Measurements from ENCODE around the gene DRG1. TPM values are rescaled to one million over a fixed set of nuclear protein-coding genes. Genes with fewer than 3 reads are reported as not detected.
"Not testable (repeated sequence)": the region's sequence is repeated elsewhere in the genome, so short reads cannot be mapped to it uniquely, and the experiment has no call there.

Gene DRG1
- total and polyA plus RNA-seq, 2 donors (not counting 3 experiments of a cell fraction or from before 2014, with no cell fraction given): 37.7 to 65.1 TPM

DNA sequence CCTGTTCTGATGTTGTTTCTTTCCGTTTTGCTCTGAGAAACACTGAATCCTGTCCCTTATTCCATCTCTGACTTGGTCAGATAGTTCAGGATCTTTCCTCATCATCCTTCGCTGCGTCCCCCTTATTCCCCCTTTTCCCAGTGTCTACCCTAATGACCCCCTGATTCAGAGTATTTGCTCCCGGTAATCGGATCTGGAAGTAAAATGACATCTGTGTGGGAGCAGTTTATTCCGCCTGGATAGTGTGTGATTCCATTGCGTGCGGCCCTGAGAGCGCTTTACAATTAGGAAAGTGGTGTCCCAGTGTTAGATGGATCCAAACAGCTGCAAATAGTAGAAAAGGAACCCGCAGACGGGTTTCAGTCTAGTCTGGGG, 606 bp downstream of the DRG1 start:
- Histone ChIP-seq H3K9me3 (replicated peaks; ENCODE audit: control insufficient read depth, insufficient read depth, low read length) (no peaks in the 10 kb centered on the region), H3K79me2 (ENCODE audit: control insufficient read depth, insufficient read depth, low read length) (peaks cover 35% of the 10 kb centered on the region), H3K4me1 (ENCODE audit: control insufficient read depth, extremely low read depth, insufficient read depth, low read length) (peaks cover 13% of the 10 kb centered on the region), H3K27me3 (ENCODE audit: control insufficient read depth in 2 of 2, insufficient read depth in 2 of 2, low read length in 2 of 2) (no peaks in the 10 kb centered on the region), H4K20me1 (replicated peaks; ENCODE audit: control insufficient read depth, extremely low read depth, insufficient read depth, low read length) (no peaks in the 10 kb centered on the region), H3K27ac (ENCODE audit: insufficient read depth, low read depth, low read length) (peak overlapping the region; percentile 79), H3K9ac (replicated peaks; ENCODE audit: extremely low read depth, insufficient read depth, low read length) (peak overlapping the region; percentile 99), H2AFZ (ENCODE audit: low read depth, low read length) (peak overlapping the region; percentile 41), H3K4me2 (ENCODE audit: insufficient read depth, low read length) (peak overlapping the region; percentile 76), H3K36me3 (ENCODE audit: control insufficient read depth in 2 of 2, extremely low read depth in 1 of 2, insufficient read depth in 2 of 2, low read length in 2 of 2) (peaks cover 2 to 4% of the 10 kb centered on the region in 2 experiments), H3K4me3 (replicated peaks in 1 of 3; ENCODE audit: insufficient read depth in 1 of 3, low read depth in 1 of 3, low read length in 3 of 3) (peak overlapping the region; percentile 57 to 87 (median 67)), H3K9me1 (replicated peaks; ENCODE audit: control insufficient read depth, extremely low read depth, insufficient read depth, low read length) (no peaks in the 10 kb centered on the region)
- FAIRE-seq: no peak
- intact Hi-C loops (cut with micrococcal nuclease) (no loop called here), dilution Hi-C loops (cut with MboI; ENCODE audit: extremely low pct_ligation_motif_present, low sequenced_read_pairs) (no loop called here)
- DNase-seq (ENCODE audit: low read depth, low spot score): no peak
- TF ChIP-seq GATA2 (IDR thresholded peaks at IDR 0.05; ENCODE audit: insufficient read depth, insufficient read length, low read depth, low read length) (no peak), POLR2A (IDR thresholded peaks at IDR 0.05; ENCODE audit: low read depth, low read length) (no peak), MYC (IDR thresholded peaks at IDR 0.05; ENCODE audit: low read depth, low read length) (no peak), POLR2AphosphoS5 (IDR thresholded peaks at IDR 0.05; ENCODE audit: insufficient read depth, low read depth, low read length) (no peak), MAX (IDR thresholded peaks at IDR 0.05; ENCODE audit: insufficient read depth, insufficient read length) (no peak), EZH2 (IDR thresholded peaks at IDR 0.05; ENCODE audit: borderline replicate concordance, low read depth, low read length, severe bottlenecking) (no peak)
- CTCF ChIA-PET: interaction anchor here (0.7 to 1.0 kb wide), 2 partner anchors 12 to 54 kb away, joined by 4 read pairs; partner anchors contain the start of gene PATZ1
- POLR2A ChIA-PET: no interaction called here
- no TSS peak for BruUV-seq (replicated peaks)

GRCh38 chr22:31402350-31402749, 2.9 kb downstream of the DRG1 start:
- H3K4me1 ChIP-seq (ENCODE audit: control insufficient read depth, extremely low read depth, insufficient read depth, low read length): peaks cover 13% of the 10 kb centered on the region
- H3K27ac ChIP-seq (ENCODE audit: insufficient read depth, low read depth, low read length); H3K9me3 ChIP-seq (replicated peaks; ENCODE audit: control insufficient read depth, insufficient read depth, low read length); BruUV-seq (replicated peaks); H3K4me2 ChIP-seq (ENCODE audit: insufficient read depth, low read length); H3K36me3 ChIP-seq (ENCODE audit: control insufficient read depth in 2 of 2, extremely low read depth in 1 of 2, insufficient read depth in 2 of 2, low read length in 2 of 2); H3K4me3 ChIP-seq (replicated peaks in 1 of 3; ENCODE audit: insufficient read depth in 1 of 3, low read depth in 1 of 3, low read length in 3 of 3); dilution Hi-C loops (cut with MboI; ENCODE audit: extremely low pct_ligation_motif_present, low sequenced_read_pairs); intact Hi-C loops (cut with micrococcal nuclease); H4K20me1 ChIP-seq (replicated peaks; ENCODE audit: control insufficient read depth, extremely low read depth, insufficient read depth, low read length); POLR2A ChIA-PET; H3K27me3 ChIP-seq (ENCODE audit: control insufficient read depth in 2 of 2, insufficient read depth in 2 of 2, low read length in 2 of 2); CTCF ChIA-PET; FAIRE-seq; H3K9me1 ChIP-seq (replicated peaks; ENCODE audit: control insufficient read depth, extremely low read depth, insufficient read depth, low read length); H3K9ac ChIP-seq (replicated peaks; ENCODE audit: extremely low read depth, insufficient read depth, low read length); DNase-seq (ENCODE audit: low read depth, low spot score); H2AFZ ChIP-seq (ENCODE audit: low read depth, low read length): not testable (repeated sequence)
- peaks cover 43% of the 10 kb centered on the region for H3K79me2 ChIP-seq (ENCODE audit: control insufficient read depth, insufficient read depth, low read length)

All from endothelial cell of umbilical vein (primary cell).